ENCODE measurements around the gene RASA4B. TPM values are rescaled to one million over a fixed set of nuclear protein-coding genes. Genes with fewer than 3 reads are reported as not detected.
"Not testable (repeated sequence)": the region's sequence is repeated elsewhere in the genome, so short reads cannot be mapped to it uniquely, and the experiment has no call there.

The RASA4B gene
- total RNA-seq, 2 experiments from 2014 or later = 28.6 to 30.1 TPM

DNA sequence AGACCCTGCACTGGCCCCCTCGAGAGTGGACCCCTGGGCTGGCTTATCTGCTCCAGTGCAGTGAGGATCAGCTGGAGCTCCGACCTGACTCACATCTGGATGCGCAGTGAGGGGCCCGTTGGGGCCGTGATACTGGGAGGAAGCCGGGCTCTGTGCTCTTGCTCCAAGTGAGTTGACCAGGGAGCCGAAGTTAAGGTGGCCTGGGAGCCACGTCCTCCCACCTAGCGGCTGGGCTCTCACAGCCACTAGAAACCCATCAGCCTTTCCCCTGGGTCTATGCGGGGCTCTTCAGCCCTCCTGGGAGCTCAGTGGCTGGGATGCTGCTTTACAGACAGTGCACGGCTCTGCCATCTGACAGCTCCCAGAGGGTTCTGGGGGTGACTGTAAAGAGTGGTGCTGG, 62.0 kb downstream of the RASA4B start:
- no peak overlapping the region for H3K4me3 Mint-ChIP-seq
- POLR2A ChIA-PET = no interaction called here
- no peaks in the 10 kb centered on the region for H3K9me3 Mint-ChIP-seq (ENCODE audit: low read depth)
- H3K27ac Mint-ChIP-seq = no peak overlapping the region
- H3K36me3 Mint-ChIP-seq (ENCODE audit: low read depth) = peaks cover 11% of the 10 kb centered on the region
- intact Hi-C loops (cut with DNase I, micrococcal nuclease) = no loop called here
- no peaks in the 10 kb centered on the region for H3K27me3 Mint-ChIP-seq
- DNase-seq (no peak), ATAC-seq (no peak)
- CTCF ChIA-PET = interaction anchor here (0.6 to 1.9 kb wide), 3 partner anchors 10 to 585 kb away, joined by 3 to 7 read pairs (median 3); no protein-coding TSS in a partner anchor
- H3K4me1 Mint-ChIP-seq = no peaks in the 10 kb centered on the region

DNA sequence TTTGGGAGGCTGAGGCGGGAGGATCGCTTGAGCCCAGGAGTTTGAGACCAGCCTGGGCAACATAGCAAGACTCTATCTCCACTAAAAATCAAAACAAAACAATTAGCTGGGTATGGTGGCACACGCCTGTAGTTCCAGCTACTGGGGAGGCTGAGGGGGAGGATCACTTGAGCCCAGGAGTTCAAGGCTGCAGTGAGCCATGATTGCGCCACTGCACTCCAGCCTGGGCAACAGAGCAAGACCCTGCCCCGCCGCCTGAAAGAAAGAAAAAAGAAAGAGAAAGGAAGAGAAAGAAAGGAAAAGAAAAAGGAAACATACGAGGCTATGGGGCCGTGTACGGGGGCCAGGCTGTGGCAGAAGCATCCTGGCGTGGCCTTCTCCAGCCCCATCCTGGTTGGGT, 62.6 kb downstream of the RASA4B start:
- H3K27ac Mint-ChIP-seq; H3K4me1 Mint-ChIP-seq; H3K4me3 Mint-ChIP-seq; H3K9me3 Mint-ChIP-seq (ENCODE audit: low read depth); DNase-seq; H3K27me3 Mint-ChIP-seq; ATAC-seq; intact Hi-C loops (cut with DNase I, micrococcal nuclease): not testable (repeated sequence)
- POLR2A ChIA-PET = interaction anchor here (0.5 kb wide), 1 partner anchor 33 kb away, joined by 8 read pairs; no protein-coding TSS in a partner anchor
- CTCF ChIA-PET = interaction anchor here (1.9 kb wide), 1 partner anchor 10 kb away, joined by 7 read pairs; no protein-coding TSS in a partner anchor
- peaks cover 11% of the 10 kb centered on the region for H3K36me3 Mint-ChIP-seq (ENCODE audit: low read depth)

DNA sequence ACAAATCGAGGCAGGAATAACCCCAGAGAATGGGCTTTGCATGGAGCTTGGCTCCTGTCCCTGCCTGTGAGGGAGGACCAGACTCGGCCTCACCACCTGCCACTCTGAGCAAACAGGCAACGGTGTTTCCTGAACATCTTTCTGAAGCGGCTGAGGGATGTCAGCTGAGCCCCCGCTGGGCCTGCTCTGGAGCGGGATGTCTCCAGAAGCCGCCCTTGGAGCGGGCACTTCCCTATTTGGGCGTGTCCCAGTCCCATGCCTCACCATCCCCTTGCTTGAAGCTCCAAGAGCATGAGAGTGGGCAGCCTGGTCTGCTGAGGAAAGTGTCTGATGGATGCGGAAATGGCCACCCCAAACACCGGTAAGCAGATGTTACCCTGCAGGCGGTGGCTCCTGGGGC, 63.1 kb downstream of the RASA4B start:
- ATAC-seq = no peak

DNA sequence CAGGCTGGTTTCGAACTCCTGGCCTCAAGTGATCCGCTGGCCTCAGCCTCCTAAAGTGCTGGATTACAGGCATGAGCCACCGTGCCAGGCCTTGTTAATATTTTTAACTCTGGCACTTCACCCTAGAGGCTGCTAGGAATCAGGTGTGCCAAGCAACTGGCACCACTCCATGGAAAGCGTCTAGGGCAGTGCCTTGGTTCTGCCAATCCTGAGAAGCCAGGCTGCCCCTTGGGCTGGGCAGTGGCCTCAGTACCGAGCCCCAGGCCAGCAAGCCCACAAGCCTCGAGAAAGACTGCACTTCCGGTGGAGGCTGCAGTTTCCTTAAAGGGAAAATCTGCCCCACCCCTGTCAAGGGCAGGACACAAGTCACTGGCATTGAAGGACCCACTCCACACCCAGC, 64.3 kb downstream of the RASA4B start:
- ChIA-PET CTCF (no interaction called here), POLR2A (no interaction called here)
- no peak overlapping the region for H3K4me3 Mint-ChIP-seq
- no peaks in the 10 kb centered on the region for H3K4me1 Mint-ChIP-seq
- DNase-seq (no peak), ATAC-seq (no peak)
- H3K9me3 Mint-ChIP-seq (ENCODE audit: low read depth) = no peaks in the 10 kb centered on the region
- peaks cover 6% of the 10 kb centered on the region for H3K36me3 Mint-ChIP-seq (ENCODE audit: low read depth)
- intact Hi-C loops (cut with DNase I, micrococcal nuclease) = no loop called here
- H3K27ac Mint-ChIP-seq = no peak overlapping the region
- no peaks in the 10 kb centered on the region for H3K27me3 Mint-ChIP-seq

More for the DNA sequence above, 63.1 kb downstream of the RASA4B start:
- no peak for DNase-seq
- peaks cover 11% of the 10 kb centered on the region for H3K36me3 Mint-ChIP-seq (ENCODE audit: low read depth)
- H3K4me3 Mint-ChIP-seq = no peak overlapping the region
- H3K9me3 Mint-ChIP-seq (ENCODE audit: low read depth) = no peaks in the 10 kb centered on the region
- POLR2A ChIA-PET = no interaction called here
- no peaks in the 10 kb centered on the region for H3K27me3 Mint-ChIP-seq
- CTCF ChIA-PET = no interaction called here
- H3K4me1 Mint-ChIP-seq = no peaks in the 10 kb centered on the region
- H3K27ac Mint-ChIP-seq = no peak overlapping the region
- intact Hi-C loops (cut with DNase I, micrococcal nuclease) = no loop called here

DNA sequence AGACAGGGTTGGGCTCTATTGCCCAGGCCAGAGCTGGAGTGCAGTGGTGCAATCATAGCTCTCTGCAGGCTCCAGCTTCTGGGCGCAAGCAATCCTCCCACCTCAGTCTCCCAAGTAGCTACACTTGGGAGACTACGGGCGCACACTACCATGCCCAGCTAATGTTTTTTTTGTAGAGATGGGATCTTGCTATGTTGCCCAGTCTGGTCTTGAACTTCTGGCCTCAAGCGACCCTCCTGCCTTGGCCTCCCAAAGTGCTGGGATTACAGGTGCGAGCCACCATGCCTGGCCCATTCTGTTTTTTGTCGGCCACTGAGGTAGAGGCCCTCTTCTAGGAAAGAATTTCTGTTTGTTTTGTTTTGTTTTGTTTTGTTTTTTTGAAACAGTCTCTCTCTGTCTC, 65.1 kb downstream of the RASA4B start:
- Mint-ChIP-seq H3K4me1 (no peaks in the 10 kb centered on the region), H3K9me3 (ENCODE audit: low read depth) (no peaks in the 10 kb centered on the region), H3K36me3 (ENCODE audit: low read depth) (peaks cover 6% of the 10 kb centered on the region), H3K4me3 (no peak overlapping the region), H3K27me3 (no peaks in the 10 kb centered on the region), H3K27ac (no peak overlapping the region)
- ChIA-PET POLR2A (no interaction called here), CTCF (interaction anchor here (0.6 kb wide), 2 partner anchors 55 to 1888 kb away, joined by 3 read pairs; no protein-coding TSS in a partner anchor)
- intact Hi-C loops (cut with DNase I, micrococcal nuclease) = no loop called here
- ATAC-seq (no peak), DNase-seq (no peak)

- ATAC-seq = no peak
- Mint-ChIP-seq H3K36me3 (ENCODE audit: low read depth) (peaks cover 4% of the 10 kb centered on the region), H3K9me3 (ENCODE audit: low read depth) (no peaks in the 10 kb centered on the region), H3K27me3 (no peaks in the 10 kb centered on the region), H3K27ac (no peak overlapping the region), H3K4me1 (no peaks in the 10 kb centered on the region), H3K4me3 (no peak overlapping the region)
- intact Hi-C loops (cut with DNase I, micrococcal nuclease) = no loop called here
- ChIA-PET POLR2A (no interaction called here), CTCF (interaction anchor here (0.6 kb wide), 2 partner anchors 54 to 1887 kb away, joined by 3 read pairs; no protein-coding TSS in a partner anchor)
- DNase-seq = no peak
Observed at GRCh38 chr7:102451371-102452054, 66.1 kb downstream of the RASA4B start.

DNA sequence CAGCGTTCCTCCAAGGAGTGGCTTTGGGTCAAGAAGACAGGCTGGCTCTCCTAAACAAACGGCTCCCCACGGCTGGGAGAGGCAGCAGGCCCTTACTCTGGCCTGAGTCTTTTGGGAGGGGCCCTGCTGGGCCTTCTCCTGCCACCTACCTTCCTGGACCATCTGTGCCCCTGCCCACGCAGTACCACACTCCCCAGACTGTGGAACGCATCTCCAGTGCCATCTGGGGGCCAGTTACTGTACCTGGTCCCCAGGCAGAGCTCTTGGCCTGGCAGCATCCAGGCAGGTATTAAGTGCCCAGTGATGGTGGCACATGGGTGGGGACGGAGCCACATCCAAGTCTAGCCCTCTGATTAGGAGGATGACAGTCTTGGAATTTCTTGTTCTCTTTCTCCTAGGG, 67.3 kb downstream of the RASA4B start:
- ChIA-PET CTCF (interaction anchor here (0.6 to 1.8 kb wide), 8 partner anchors 10 to 1786 kb away, joined by 3 to 7 read pairs (median 4); no protein-coding TSS in a partner anchor), POLR2A (no interaction called here)
- no peaks in the 10 kb centered on the region for H3K27me3 Mint-ChIP-seq
- H3K36me3 Mint-ChIP-seq (ENCODE audit: low read depth) = peaks cover 4% of the 10 kb centered on the region
- no peak overlapping the region for H3K27ac Mint-ChIP-seq
- ATAC-seq (peak; percentile 91), DNase-seq (peak; percentile 71)
- H3K9me3 Mint-ChIP-seq (ENCODE audit: low read depth) = no peaks in the 10 kb centered on the region
- H3K4me1 Mint-ChIP-seq = no peaks in the 10 kb centered on the region
- H3K4me3 Mint-ChIP-seq = no peak overlapping the region
- intact Hi-C loops (cut with DNase I, micrococcal nuclease) = loop anchor here (1.0 kb wide), 3 partner anchors 38 to 171 kb away; no protein-coding TSS in a partner anchor

- H3K4me3 Mint-ChIP-seq = no peak overlapping the region
- H3K9me3 Mint-ChIP-seq (ENCODE audit: low read depth) = no peaks in the 10 kb centered on the region
- H3K27ac Mint-ChIP-seq = no peak overlapping the region
- ATAC-seq (no peak), DNase-seq (no peak)
- H3K27me3 Mint-ChIP-seq = no peaks in the 10 kb centered on the region
- intact Hi-C loops (cut with DNase I, micrococcal nuclease) = no loop called here
- no peaks in the 10 kb centered on the region for H3K4me1 Mint-ChIP-seq
- ChIA-PET CTCF (interaction anchor here (0.6 to 1.8 kb wide), 6 partner anchors 12 to 1649 kb away, joined by 3 to 4 read pairs (median 3); no protein-coding TSS in a partner anchor), POLR2A (no interaction called here)
- peaks cover 5% of the 10 kb centered on the region for H3K36me3 Mint-ChIP-seq (ENCODE audit: low read depth)
Observed at GRCh38 chr7:102449136-102449535, 68.4 kb downstream of the RASA4B start.

- intact Hi-C loops (cut with DNase I, micrococcal nuclease) = no loop called here
- ATAC-seq (no peak), DNase-seq (no peak)
- ChIA-PET CTCF (no interaction called here), POLR2A (no interaction called here)
- Mint-ChIP-seq H3K36me3 (ENCODE audit: low read depth) (peaks cover 5% of the 10 kb centered on the region), H3K27me3 (no peaks in the 10 kb centered on the region), H3K4me1 (no peaks in the 10 kb centered on the region), H3K4me3 (no peak overlapping the region), H3K9me3 (ENCODE audit: low read depth) (no peaks in the 10 kb centered on the region), H3K27ac (no peak overlapping the region)
Observed at GRCh38 chr7:102447311-102447710, 70.3 kb downstream of the RASA4B start.

- POLR2A ChIA-PET = no interaction called here
- no peaks in the 10 kb centered on the region for H3K4me1 Mint-ChIP-seq
- ATAC-seq (no peak), DNase-seq (no peak)
- peaks cover 5% of the 10 kb centered on the region for H3K36me3 Mint-ChIP-seq (ENCODE audit: low read depth)
- H3K4me3 Mint-ChIP-seq = no peak overlapping the region
- CTCF ChIA-PET = no interaction called here
- intact Hi-C loops (cut with DNase I, micrococcal nuclease) = no loop called here
- no peaks in the 10 kb centered on the region for H3K27me3 Mint-ChIP-seq
- no peak overlapping the region for H3K27ac Mint-ChIP-seq
- no peaks in the 10 kb centered on the region for H3K9me3 Mint-ChIP-seq (ENCODE audit: low read depth)
Observed at GRCh38 chr7:102446387-102447156, 71.0 kb downstream of the RASA4B start.

- Mint-ChIP-seq H3K36me3 (ENCODE audit: low read depth) (peaks cover 5% of the 10 kb centered on the region), H3K27ac (no peak overlapping the region), H3K4me3 (no peak overlapping the region), H3K4me1 (no peaks in the 10 kb centered on the region), H3K27me3 (no peaks in the 10 kb centered on the region), H3K9me3 (ENCODE audit: low read depth) (no peaks in the 10 kb centered on the region)
- POLR2A ChIA-PET = no interaction called here
- intact Hi-C loops (cut with DNase I, micrococcal nuclease) = no loop called here
- ATAC-seq (no peak), DNase-seq (no peak)
- CTCF ChIA-PET = interaction anchor here (0.6 to 1.3 kb wide), 2 partner anchors 40 to 1478 kb away, joined by 3 read pairs; no protein-coding TSS in a partner anchor
Observed at GRCh38 chr7:102445674-102446071, 71.9 kb downstream of the RASA4B start.
